NCI-H1105 treated with DMSO at 0.1 percent for 48 hours (cell line): ENCODE results near the gene SH3PXD2B.

Source experiments
- DNase-seq: peaks from one replicate; lab custom pipeline; 2025; lab: John Stamatoyannopoulos, UW

Gene SH3PXD2B

GRCh38 chr5:172454358-172455086, at the start of gene SH3PXD2B:
Gene SH3PXD2B, minus strand, starts transcription at chr5:172454525. Its CDS starts 173 bp downstream, at chr5:172454352.
- DNase-seq: peak; percentile 39

GRCh38 chr5:172502969-172503368, 48.6 kb upstream of the SH3PXD2B start:
- DNase-seq: no peak

GRCh38 chr5:172502410-172502809, 48.1 kb upstream of the SH3PXD2B start:
- DNase-seq: no peak

GRCh38 chr5:172501708-172502320, 47.5 kb upstream of the SH3PXD2B start:
- no peak for DNase-seq

GRCh38 chr5:172499287-172499686, 45.0 kb upstream of the SH3PXD2B start:
- DNase-seq: no peak

- DNase-seq: no peak
Measured at GRCh38 chr5:172498431-172499129, 44.3 kb upstream of the SH3PXD2B start.

- DNase-seq: no peak
Measured at GRCh38 chr5:172497591-172498255, 43.4 kb upstream of the SH3PXD2B start.

- DNase-seq: no peak
Measured at GRCh38 chr5:172496671-172497371, 42.5 kb upstream of the SH3PXD2B start.

- DNase-seq: no peak
Measured at GRCh38 chr5:172494630-172495505, 40.5 kb upstream of the SH3PXD2B start.

- no peak for DNase-seq
Measured at GRCh38 chr5:172493906-172494305, 39.6 kb upstream of the SH3PXD2B start.

GRCh38 chr5:172493461-172493860, 39.1 kb upstream of the SH3PXD2B start:
- DNase-seq: no peak

- DNase-seq: no peak
Measured at GRCh38 chr5:172493002-172493401, 38.7 kb upstream of the SH3PXD2B start.

GRCh38 chr5:172492097-172492840, 37.9 kb upstream of the SH3PXD2B start:
- no peak for DNase-seq

- no peak for DNase-seq
Measured at GRCh38 chr5:172491481-172491880, 37.2 kb upstream of the SH3PXD2B start.

- no peak for DNase-seq
Measured at GRCh38 chr5:172490514-172491461, 36.5 kb upstream of the SH3PXD2B start.

GRCh38 chr5:172488221-172488620, 33.9 kb upstream of the SH3PXD2B start:
- DNase-seq: no peak

- DNase-seq: no peak
Measured at GRCh38 chr5:172487671-172488070, 33.3 kb upstream of the SH3PXD2B start.

GRCh38 chr5:172486912-172487311, 32.6 kb upstream of the SH3PXD2B start:
- no peak for DNase-seq

- no peak for DNase-seq
Measured at GRCh38 chr5:172486451-172486850, 32.1 kb upstream of the SH3PXD2B start.
